Measurements from ENCODE around the gene ZNF865.

Gene ZNF865

DNA sequence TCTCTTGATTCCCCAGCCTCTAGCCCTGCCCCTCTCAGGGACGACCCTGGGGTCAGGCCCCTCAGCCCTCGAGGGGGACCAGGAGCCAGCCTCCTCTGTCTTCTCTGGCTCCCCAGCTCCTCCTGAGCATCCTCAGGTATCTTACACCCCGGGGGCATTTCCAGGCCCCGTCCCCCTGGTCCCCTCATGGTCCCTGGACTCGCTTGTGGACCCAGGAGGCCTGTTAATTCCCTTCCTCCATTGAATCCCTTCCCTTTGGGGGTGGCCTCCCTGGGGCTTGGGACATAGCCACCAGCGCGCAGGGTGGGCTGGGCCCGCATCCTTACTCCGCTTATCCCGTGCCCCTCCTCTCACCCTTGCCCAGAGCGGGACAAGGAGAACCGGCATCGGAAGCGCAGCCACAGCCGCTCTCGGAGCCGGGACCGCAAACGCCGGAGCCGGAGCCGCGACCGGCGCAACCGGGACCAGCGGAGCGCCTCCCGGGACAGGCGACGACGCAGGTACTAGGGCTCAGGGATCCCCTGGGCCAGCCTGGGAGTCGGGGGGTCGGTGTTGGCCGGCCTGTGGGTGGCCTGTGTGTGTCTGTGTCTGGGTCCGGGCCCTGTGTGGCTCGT is 53.5 kb downstream of the ZNF865 start:
- Histone ChIP-seq H3K4me3 (ENCODE audit: insufficient read depth, low read depth, low read length) (no peak overlapping the region), H3K4me1 (ENCODE audit: control insufficient read depth, insufficient read depth, low read length) (peaks cover 14% of the 10 kb centered on the region), H3K27ac (ENCODE audit: insufficient read depth, low read depth, low read length, poor library complexity, severe bottlenecking) (no peak overlapping the region), H3K9me3 (ENCODE audit: control insufficient read depth, low read length) (no peaks in the 10 kb centered on the region), H3K36me3 (ENCODE audit: control insufficient read depth, insufficient read depth, low read length) (peaks cover 35% of the 10 kb centered on the region), H3K27me3 (ENCODE audit: control insufficient read depth, insufficient read depth, low read length, poor library complexity, severe bottlenecking) (no peaks in the 10 kb centered on the region)
- 96% methylated on average over 37 of the region's 37 CpGs for WGBS, 2 experiments

DNA sequence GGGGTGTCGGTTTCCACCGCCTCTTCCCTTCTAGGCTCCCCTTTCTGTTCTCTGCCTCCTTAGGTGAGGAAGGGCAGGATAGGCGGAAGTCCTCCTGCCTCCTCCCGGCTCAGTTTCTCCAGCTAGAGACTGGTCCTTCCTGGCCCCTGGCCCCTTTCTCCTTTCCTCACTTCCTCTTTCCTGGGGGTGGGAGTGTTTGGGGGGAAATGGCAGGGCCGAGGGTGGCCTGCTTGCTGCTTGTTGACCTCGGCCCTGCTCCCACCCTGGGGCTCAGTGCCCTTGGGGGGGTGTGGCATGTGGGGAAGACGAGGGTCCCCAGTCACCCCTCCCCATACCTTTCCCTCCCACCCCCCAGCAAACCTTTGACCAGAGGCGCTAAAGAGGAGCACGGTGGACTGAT is 54.4 kb downstream of the ZNF865 start:
- H3K27me3 ChIP-seq (ENCODE audit: control insufficient read depth, insufficient read depth, low read length, poor library complexity, severe bottlenecking) = no peaks in the 10 kb centered on the region
- H3K4me3 ChIP-seq (ENCODE audit: insufficient read depth, low read depth, low read length) = no peak overlapping the region
- H3K9me3 ChIP-seq (ENCODE audit: control insufficient read depth, low read length) = no peaks in the 10 kb centered on the region
- H3K36me3 ChIP-seq (ENCODE audit: control insufficient read depth, insufficient read depth, low read length) = peaks cover 42% of the 10 kb centered on the region
- H3K4me1 ChIP-seq (ENCODE audit: control insufficient read depth, insufficient read depth, low read length) = peaks cover 14% of the 10 kb centered on the region
- WGBS, 2 experiments = 90 to 93% methylated on average over 6 to 8 of the region's 9 CpGs
- H3K27ac ChIP-seq (ENCODE audit: insufficient read depth, low read depth, low read length, poor library complexity, severe bottlenecking) = no peak overlapping the region

DNA sequence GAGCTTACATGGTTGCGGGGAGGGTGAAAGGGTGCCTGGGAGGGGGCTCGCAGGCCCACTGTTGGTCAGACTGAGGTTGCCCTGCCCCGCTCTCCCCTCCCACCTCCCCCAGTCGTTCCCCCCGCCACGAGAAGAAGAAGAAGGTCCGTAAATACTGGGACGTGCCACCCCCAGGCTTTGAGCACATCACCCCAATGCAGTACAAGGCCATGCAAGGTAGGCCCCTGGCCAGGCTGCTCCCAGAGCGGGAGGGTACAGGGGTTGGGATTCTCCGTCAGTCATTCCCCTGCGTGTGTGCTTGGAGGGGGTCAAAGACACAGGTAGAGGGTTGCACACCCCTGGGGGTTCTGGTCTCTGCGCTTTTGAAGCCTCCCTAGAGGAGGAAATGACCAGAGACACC is 55.0 kb downstream of the ZNF865 start:
- H3K9me3 ChIP-seq (ENCODE audit: control insufficient read depth, low read length) = no peaks in the 10 kb centered on the region
- H3K4me3 ChIP-seq (ENCODE audit: insufficient read depth, low read depth, low read length) = no peak overlapping the region
- 95 to 97% methylated on average over 9 to 12 of the region's 12 CpGs for WGBS, 2 experiments
- H3K36me3 ChIP-seq (ENCODE audit: control insufficient read depth, insufficient read depth, low read length) = peaks cover 45% of the 10 kb centered on the region
- peaks cover 14% of the 10 kb centered on the region for H3K4me1 ChIP-seq (ENCODE audit: control insufficient read depth, insufficient read depth, low read length)
- no peaks in the 10 kb centered on the region for H3K27me3 ChIP-seq (ENCODE audit: control insufficient read depth, insufficient read depth, low read length, poor library complexity, severe bottlenecking)
- no peak overlapping the region for H3K27ac ChIP-seq (ENCODE audit: insufficient read depth, low read depth, low read length, poor library complexity, severe bottlenecking)

DNA sequence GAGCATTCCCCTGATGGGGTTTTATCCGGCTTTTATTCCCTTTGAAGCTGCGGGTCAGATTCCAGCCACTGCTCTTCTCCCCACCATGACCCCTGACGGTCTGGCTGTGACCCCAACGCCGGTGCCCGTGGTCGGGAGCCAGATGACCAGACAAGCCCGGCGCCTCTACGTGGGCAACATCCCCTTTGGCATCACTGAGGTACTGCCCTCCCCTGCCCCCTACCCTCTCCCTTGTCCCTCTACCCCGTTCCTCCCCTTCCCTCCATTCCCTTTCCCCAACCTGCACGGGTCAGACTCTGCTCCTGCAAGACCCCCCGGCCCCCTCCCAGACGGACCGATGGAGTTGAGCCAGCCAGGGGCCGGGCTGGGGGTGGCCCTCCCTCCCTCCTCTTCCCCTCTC is 55.5 kb downstream of the ZNF865 start:
- Histone ChIP-seq H3K4me3 (ENCODE audit: insufficient read depth, low read depth, low read length) (no peak overlapping the region), H3K9me3 (ENCODE audit: control insufficient read depth, low read length) (no peaks in the 10 kb centered on the region), H3K27ac (ENCODE audit: insufficient read depth, low read depth, low read length, poor library complexity, severe bottlenecking) (no peak overlapping the region), H3K27me3 (ENCODE audit: control insufficient read depth, insufficient read depth, low read length, poor library complexity, severe bottlenecking) (no peaks in the 10 kb centered on the region), H3K4me1 (ENCODE audit: control insufficient read depth, insufficient read depth, low read length) (peaks cover 14% of the 10 kb centered on the region), H3K36me3 (ENCODE audit: control insufficient read depth, insufficient read depth, low read length) (peaks cover 47% of the 10 kb centered on the region)
- WGBS, 2 experiments = 94 to 95% methylated on average over 16 of the region's 16 CpGs

DNA sequence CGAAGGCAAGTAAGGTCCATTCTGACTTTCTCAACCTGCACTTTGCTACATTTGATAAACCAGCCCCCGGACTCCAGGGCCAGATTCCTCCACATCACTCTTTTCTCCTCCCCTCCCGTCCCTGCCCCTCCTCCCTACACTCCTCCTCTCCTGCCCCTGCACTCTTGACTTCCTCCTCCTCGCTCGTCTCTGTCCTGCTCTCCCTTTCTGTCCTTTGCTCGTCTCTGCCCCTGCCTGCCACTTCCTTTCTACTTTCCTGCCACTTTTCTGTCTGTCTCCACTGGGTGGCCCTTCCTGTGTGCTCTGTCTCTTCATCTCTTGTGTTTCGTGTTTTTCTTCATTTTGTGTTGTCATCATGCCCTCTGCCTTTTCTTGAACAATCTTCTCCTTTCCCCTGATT is 56.4 kb downstream of the ZNF865 start:
- Histone ChIP-seq H3K9me3 (ENCODE audit: control insufficient read depth, low read length) (no peaks in the 10 kb centered on the region), H3K4me3 (ENCODE audit: insufficient read depth, low read depth, low read length) (no peak overlapping the region), H3K27ac (ENCODE audit: insufficient read depth, low read depth, low read length, poor library complexity, severe bottlenecking) (no peak overlapping the region), H3K36me3 (ENCODE audit: control insufficient read depth, insufficient read depth, low read length) (peaks cover 56% of the 10 kb centered on the region), H3K4me1 (ENCODE audit: control insufficient read depth, insufficient read depth, low read length) (peaks cover 8% of the 10 kb centered on the region), H3K27me3 (ENCODE audit: control insufficient read depth, insufficient read depth, low read length, poor library complexity, severe bottlenecking) (no peaks in the 10 kb centered on the region)
- WGBS, 2 experiments = 90 to 91% methylated on average over 7 of the region's 7 CpGs

DNA sequence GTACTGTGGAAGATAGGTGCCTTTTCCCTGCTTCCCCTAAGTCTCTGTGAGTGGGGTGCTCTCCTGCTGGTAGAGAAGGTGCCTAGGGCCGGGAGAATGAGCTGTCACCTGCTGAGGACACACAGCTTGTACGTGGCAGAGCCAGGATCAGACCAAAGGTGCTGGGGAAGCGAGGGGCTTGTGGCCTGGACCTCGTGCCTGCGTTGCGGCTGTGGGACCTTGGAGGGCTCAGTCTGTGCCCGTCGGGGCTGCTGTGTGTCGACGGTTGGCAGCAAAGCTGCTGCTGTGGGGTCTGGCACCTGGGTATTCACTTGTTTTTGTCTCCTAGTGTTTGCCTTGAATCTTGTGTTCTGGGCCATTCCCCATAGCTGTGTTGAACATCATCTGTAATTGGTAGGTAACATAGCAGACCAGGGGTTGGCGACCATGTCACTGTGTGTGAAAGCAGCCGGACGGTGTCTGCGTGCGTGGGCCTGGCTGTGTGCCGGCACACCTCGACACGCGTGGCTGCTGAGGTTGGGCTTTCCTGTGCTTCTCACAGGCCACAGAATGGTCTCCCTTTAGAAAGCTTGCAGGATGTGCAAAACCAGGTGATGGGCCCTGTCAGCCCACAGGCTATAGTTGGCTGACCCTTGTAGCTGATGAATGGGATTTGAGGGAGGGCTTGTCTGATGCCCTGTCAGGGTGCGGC is 58.5 kb downstream of the ZNF865 start:
- Histone ChIP-seq H3K27ac (ENCODE audit: insufficient read depth, low read depth, low read length, poor library complexity, severe bottlenecking) (no peak overlapping the region), H3K4me1 (ENCODE audit: control insufficient read depth, insufficient read depth, low read length) (no peaks in the 10 kb centered on the region), H3K4me3 (ENCODE audit: insufficient read depth, low read depth, low read length) (no peak overlapping the region), H3K27me3 (ENCODE audit: control insufficient read depth, insufficient read depth, low read length, poor library complexity, severe bottlenecking) (no peaks in the 10 kb centered on the region), H3K36me3 (ENCODE audit: control insufficient read depth, insufficient read depth, low read length) (peaks cover 77% of the 10 kb centered on the region), H3K9me3 (ENCODE audit: control insufficient read depth, low read length) (no peaks in the 10 kb centered on the region)
- WGBS, 2 experiments = 92 to 93% methylated on average over 20 of the region's 20 CpGs

DNA sequence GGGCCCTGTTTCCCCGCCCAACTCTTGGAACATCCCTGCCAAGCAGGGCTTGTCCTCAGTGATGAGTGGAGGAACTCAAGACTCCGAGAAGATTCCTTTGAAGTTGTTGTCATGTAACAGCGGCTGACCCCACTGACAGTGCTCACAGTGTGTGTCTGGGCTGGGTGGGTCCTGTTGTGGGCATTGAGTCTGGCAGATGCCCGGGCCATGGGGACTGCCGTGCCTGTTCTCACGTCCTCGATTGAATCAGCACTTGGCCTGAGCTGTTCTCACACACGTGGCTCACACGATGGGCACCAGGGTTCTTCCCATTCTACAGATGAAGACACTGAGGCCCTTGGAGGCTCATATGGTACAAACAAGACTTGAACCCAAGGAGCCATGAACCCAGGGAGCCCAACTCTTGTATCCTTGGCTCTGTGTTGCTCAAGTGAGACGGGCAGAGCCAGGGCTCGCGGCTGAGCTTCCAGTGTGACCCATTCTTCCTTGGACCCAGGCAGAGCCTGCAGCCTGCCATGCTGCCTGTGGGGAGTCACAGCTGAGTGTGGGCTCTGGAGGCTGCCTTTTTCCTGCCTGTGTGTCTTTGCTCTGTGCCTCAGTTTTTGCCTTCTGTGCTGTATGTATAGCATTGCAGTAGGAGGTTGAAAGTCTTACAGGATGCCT is 61.0 kb downstream of the ZNF865 start:
- WGBS, 2 experiments = 93 to 95% methylated on average over 12 of the region's 12 CpGs
- Histone ChIP-seq H3K36me3 (ENCODE audit: control insufficient read depth, insufficient read depth, low read length) (peaks cover 77% of the 10 kb centered on the region), H3K9me3 (ENCODE audit: control insufficient read depth, low read length) (no peaks in the 10 kb centered on the region), H3K4me1 (ENCODE audit: control insufficient read depth, insufficient read depth, low read length) (no peaks in the 10 kb centered on the region), H3K4me3 (ENCODE audit: insufficient read depth, low read depth, low read length) (no peak overlapping the region), H3K27me3 (ENCODE audit: control insufficient read depth, insufficient read depth, low read length, poor library complexity, severe bottlenecking) (no peaks in the 10 kb centered on the region), H3K27ac (ENCODE audit: insufficient read depth, low read depth, low read length, poor library complexity, severe bottlenecking) (no peak overlapping the region)
